H1 (cell line): ENCODE measurements around the gene MRTFA. TPM values are rescaled to one million over a fixed set of nuclear protein-coding genes. Genes with fewer than 3 reads are reported as not detected.

Experiments used
- CTCF ChIA-PET: fragments of 300-600 bp; sonication (Branson Sonifier 250); formaldehyde crosslinking; loops from one replicate; lab custom pipeline; 2021; ENCODE audit not compliant: partially characterized antibody; lab: Charles Lee
- POLR2A ChIA-PET: fragments of 300-600 bp; sonication (Branson Sonifier 250); formaldehyde crosslinking; loops from one replicate; lab custom pipeline; 2021; ENCODE audit warnings: inconsistent platforms; ENCODE audit not compliant: partially characterized antibody; lab: Charles Lee
- DNase-seq, 2 experiments: peaks; one replicate each; pipeline versions ENCODE4 v3.0.0 to v3.0.0-alpha.2; 2010 to 2022; ENCODE audit warnings: low spot score in 2 of 2, low read depth in 1 of 2, mixed read lengths in 1 of 2
- FAIRE-seq: peaks from 2 replicates; lab custom pipeline; 2011; peaks lifted over from hg19 to GRCh38; lab: Jason Lieb, UNC
- H2AFZ ChIP-seq: 2 replicates; pipeline ENCODE4 v1.8.1; 2012; ENCODE audit warnings: low read length, inconsistent platforms
- H2AK5ac ChIP-seq: 2 replicates; pipeline ENCODE4 v1.6.1; 2013; ENCODE audit warnings: low read depth, low read length
- H2BK120ac ChIP-seq: replicated peaks from 2 replicates; pipeline ENCODE3; 2013; ENCODE audit warnings: low read depth, low read length, inconsistent platforms
- H2BK12ac ChIP-seq: 2 replicates; pipeline ENCODE4 v1.6.1; 2013; ENCODE audit warnings: low read depth, low read length
- H2BK15ac ChIP-seq: 2 replicates; pipeline ENCODE4 v1.6.1; 2013; ENCODE audit warnings: low read length
- H2BK20ac ChIP-seq: 2 replicates; pipeline ENCODE4 v1.6.1; 2013; ENCODE audit warnings: low read length
- H2BK5ac ChIP-seq: 2 replicates; pipeline ENCODE4 v1.6.1; 2013; ENCODE audit warnings: low read depth, low read length
- H3K14ac ChIP-seq: 2 replicates; pipeline ENCODE4 v1.6.1; 2013; ENCODE audit warnings: inconsistent platforms; ENCODE audit not compliant: insufficient read length
- H3K18ac ChIP-seq: 2 replicates; pipeline ENCODE4 v1.6.1; 2013; ENCODE audit warnings: low read length; ENCODE audit errors: extremely low read depth
- H3K23ac ChIP-seq: 2 replicates; pipeline ENCODE4 v1.6.1; 2013; ENCODE audit warnings: inconsistent platforms; ENCODE audit not compliant: insufficient read length
- H3K23me2 ChIP-seq: 2 replicates; pipeline ENCODE4 v1.6.1; 2013; ENCODE audit warnings: low read depth, low read length
- H3K27ac ChIP-seq: 2 replicates; pipeline ENCODE4 v1.6.1; 2011; ENCODE audit warnings: low read depth, low read length, inconsistent platforms
- H3K27me3 ChIP-seq, 4 experiments: replicated peaks in 1 of 4; 1 replicate in 1 of 4; 2 replicates in 3 of 4; pipeline versions ENCODE4 v1.6.1 to v1.8.1; 2011 to 2013; ENCODE audit warnings: low read length in 3 of 4, mild to moderate bottlenecking in 3 of 4, inconsistent platforms in 2 of 4, mixed read lengths in 2 of 4, moderate library complexity in 1 of 4; ENCODE audit not compliant: control insufficient read depth in 3 of 4, insufficient read depth in 3 of 4; ENCODE audit errors: extremely low read depth in 1 of 4
- H3K36me3 ChIP-seq, 4 experiments: 2 replicates each; pipeline versions ENCODE4 v1.6.1 to v1.8.1; 2011 to 2013; ENCODE audit warnings: mild to moderate bottlenecking in 4 of 4, low read length in 3 of 4, moderate library complexity in 2 of 4, control low read depth in 1 of 4, inconsistent platforms in 1 of 4; ENCODE audit not compliant: insufficient read depth in 4 of 4, control insufficient read depth in 2 of 4
- H3K4ac ChIP-seq: replicated peaks from 2 replicates; pipeline ENCODE3; 2013; ENCODE audit warnings: low read length, low read depth, mixed read lengths, inconsistent platforms; ENCODE audit not compliant: insufficient read length
- H3K4me1 ChIP-seq, 4 experiments: replicated peaks in 1 of 4; 1 replicate in 1 of 4; 2 replicates in 3 of 4; pipeline versions ENCODE4 v1.6.1 to v1.8.1; 2011 to 2013; ENCODE audit warnings: low read length in 3 of 4, inconsistent platforms in 2 of 4, mixed read lengths in 1 of 4; ENCODE audit not compliant: insufficient read depth in 4 of 4, control insufficient read depth in 3 of 4
- H3K4me2 ChIP-seq, 2 experiments: 2 replicates each; pipeline versions ENCODE4 v1.6.1 to v1.8.1; 2011 to 2013; ENCODE audit warnings: low read depth in 2 of 2, low read length in 2 of 2, control low read depth in 1 of 2, inconsistent platforms in 1 of 2, mild to moderate bottlenecking in 1 of 2; ENCODE audit not compliant: insufficient read depth in 1 of 2
- H3K4me3 ChIP-seq, 4 experiments: fragments of 200-600, 300-600 bp in 1 of 4; sonication (generic), shearing (Covaris generic), sonication (Bioruptor Twin) in 1 of 4; 2 replicates each; pipeline versions ENCODE4 v1.5.1 to v1.8.1; 2011 to 2016; ENCODE audit warnings: low read length in 4 of 4, low read depth in 3 of 4, control low read depth in 2 of 4, inconsistent platforms in 2 of 4, mild to moderate bottlenecking in 2 of 4, mixed read lengths in 1 of 4, moderate library complexity in 1 of 4; ENCODE audit not compliant: insufficient read depth in 2 of 4; ENCODE audit errors: extremely low read depth in 1 of 4
- H3K56ac ChIP-seq: replicated peaks from 2 replicates; pipeline ENCODE3; 2013; ENCODE audit warnings: low read depth, mild to moderate bottlenecking, mixed read lengths, low read length, inconsistent platforms; ENCODE audit not compliant: insufficient read length
- H3K79me1 ChIP-seq: 2 replicates; pipeline ENCODE4 v1.6.1; 2013; ENCODE audit warnings: low read depth, low read length, control low read depth
- H3K79me2 ChIP-seq, 2 experiments: 2 replicates each; pipeline versions ENCODE4 v1.6.1 to v1.8.1; 2012 to 2013; ENCODE audit warnings: low read length in 2 of 2, mild to moderate bottlenecking in 2 of 2, inconsistent platforms in 1 of 2; ENCODE audit not compliant: insufficient read depth in 2 of 2, control insufficient read depth in 1 of 2
- H3K9ac ChIP-seq, 4 experiments: replicated peaks in 1 of 4; 1 replicate in 1 of 4; 2 replicates in 3 of 4; pipeline versions ENCODE4 v1.6.1 to v1.8.1; 2011 to 2013; ENCODE audit warnings: low read depth in 3 of 4, low read length in 3 of 4, control low read depth in 2 of 4, mild to moderate bottlenecking in 2 of 4, moderate library complexity in 2 of 4, inconsistent platforms in 1 of 4; ENCODE audit errors: extremely low read depth in 1 of 4
- H3K9me3 ChIP-seq, 2 experiments: 2 replicates each; pipeline versions ENCODE4 v1.6.1 to v1.8.1; 2012 to 2013; ENCODE audit warnings: mild to moderate bottlenecking in 2 of 2, moderate library complexity in 2 of 2, control low read depth in 1 of 2, inconsistent platforms in 1 of 2, low read depth in 1 of 2, low read length in 1 of 2, mixed read lengths in 1 of 2; ENCODE audit not compliant: insufficient read depth in 2 of 2
- H4K20me1 ChIP-seq, 2 experiments: replicated peaks in 1 of 2; 2 replicates each; pipeline versions ENCODE3 to v1.8.1; 2011 to 2013; ENCODE audit warnings: inconsistent platforms in 2 of 2, low read length in 2 of 2, mild to moderate bottlenecking in 1 of 2; ENCODE audit not compliant: insufficient read depth in 2 of 2, control insufficient read depth in 1 of 2
- H4K5ac ChIP-seq: 2 replicates; pipeline ENCODE4 v1.6.1; 2013; ENCODE audit warnings: low read length, low read depth, mixed read lengths, inconsistent platforms; ENCODE audit not compliant: insufficient read length
- H4K8ac ChIP-seq: 2 replicates; pipeline ENCODE4 v1.8.0; 2013; ENCODE audit warnings: mild to moderate bottlenecking, moderate library complexity, low read length, inconsistent platforms; ENCODE audit not compliant: insufficient read depth; ENCODE audit errors: extremely low read depth
- H4K91ac ChIP-seq: replicated peaks from 2 replicates; pipeline ENCODE3; 2013; ENCODE audit warnings: low read length, mixed read lengths, inconsistent platforms; ENCODE audit not compliant: insufficient read length
- ATF3 ChIP-seq: IDR thresholded peaks from 2 replicates; pipeline ENCODE4 v1.6.1; 2011; ENCODE audit warnings: low read depth, mild to moderate bottlenecking, low read length; ENCODE audit not compliant: insufficient read depth
- CHD2 ChIP-seq: IDR thresholded peaks from 2 replicates; pipeline ENCODE4 v1.6.1; 2012; ENCODE audit warnings: low read length, improper control_type of control experiment
- HDAC2 ChIP-seq, 2 experiments: fragments of 300-600 bp in 1 of 2; sonication (generic) in 1 of 2; IDR thresholded peaks; 2 replicates each; pipeline ENCODE4 v1.6.1; 2011 to 2012; ENCODE audit warnings: low read depth in 2 of 2, low read length in 2 of 2, mild to moderate bottlenecking in 2 of 2, moderate library complexity in 2 of 2, borderline replicate concordance in 1 of 2, inconsistent platforms in 1 of 2
- KDM5A ChIP-seq: fragments of 200-600 bp; IDR thresholded peaks from 2 replicates; pipeline ENCODE4 v1.7.1; 2012; ENCODE audit warnings: mild to moderate bottlenecking, low read length, inconsistent platforms, mixed read lengths
- RAD21 ChIP-seq, 2 experiments: IDR thresholded peaks in 1 of 2; conservative IDR thresholded peaks in 1 of 2; 2 replicates each; pipeline ENCODE4 v1.6.1; 2011; ENCODE audit warnings: low read depth in 2 of 2, low read length in 2 of 2, improper control_type of control experiment in 1 of 2, inconsistent platforms in 1 of 2, mild to moderate bottlenecking in 1 of 2, moderate library complexity in 1 of 2
- RFX5 ChIP-seq: IDR thresholded peaks from 2 replicates; pipeline ENCODE4 v1.6.1; 2011; ENCODE audit warnings: low read depth, low read length, improper control_type of control experiment, borderline replicate concordance
- SAP30 ChIP-seq: fragments of 300-600 bp; sonication (generic); IDR thresholded peaks from 2 replicates; pipeline ENCODE4 v1.7.1; 2012; ENCODE audit warnings: low read length, moderate library complexity, mild to moderate bottlenecking, inconsistent platforms; ENCODE audit not compliant: insufficient read depth, insufficient replicate concordance
- SIRT6 ChIP-seq: IDR thresholded peaks from one replicate; pipeline ENCODE4 v1.7.1; 2012; ENCODE audit warnings: low read length, inconsistent platforms
- WGBS, 2 experiments: shearing (Covaris generic) in 1 of 2; methylation state at CpG; one replicate each; pipeline versions ENCODE4 v1.1.6 to v1.1.7; 2013 to 2015; ENCODE audit warnings: low lambda C conversion rate in 2 of 2, mixed read lengths in 2 of 2, inconsistent platforms in 1 of 2, low coverage in 1 of 2, missing lambda C conversion rate in 1 of 2; ENCODE audit not compliant: insufficient replicate concordance in 2 of 2, insufficient coverage in 1 of 2, insufficient read length in 1 of 2; ENCODE audit errors: extremely low coverage in 1 of 2, missing lambda C conversion rate in 1 of 2; 5-methylcytosine and 5-hydroxymethylcytosine counted together
- polyA plus RNA-seq, 7 experiments: library from polyadenylated mRNA; depleted of rRNA in 3 of 7; stranded (reverse) in 5 of 7; unstranded in 2 of 7; fragments of >200 nt in 5 of 7; fragments of 200-250 nt in 2 of 7; gene quantifications; 1 replicate in 5 of 7; 2 replicates in 1 of 7; 4 replicates in 1 of 7; pipeline versions ENCODE4 v1.2.1 to v1.2.3, GENCODE V29; 2011 to 2013; ENCODE audit warnings: missing spikeins in 2 of 7, mixed read lengths in 2 of 7
- total RNA-seq: library from RNA; stranded (reverse); fragmentation: NEBNext Ultra II Directional; extraction: Animal tissue kit (Norgen Biotek cat#: 25700); gene quantifications from 2 replicates; pipeline ENCODE4 v1.2.1, GENCODE V29; 2021

The MRTFA gene
- total and polyA plus RNA-seq, 2 of the 8 experiments (the other 6 are each of a cell fraction or from before 2014, with no cell fraction given): 5.4 to 37.9 TPM

- no peaks in the 10 kb centered on the region for H4K20me1 ChIP-seq
- TF ChIP-seq KDM5A: no peak
- TF ChIP-seq HDAC2 (IDR thresholded peaks at IDR 0.05; ENCODE audit: borderline replicate concordance in 1 of 2, low read depth in 2 of 2, low read length in 2 of 2): no peak
- TF ChIP-seq SAP30: no peak
- TF ChIP-seq RFX5: no peak
- no peak for TF ChIP-seq RAD21 (IDR thresholded peaks at IDR 0.05 in 1 of 2, conservative IDR thresholded peaks at IDR 0.05 in 1 of 2; ENCODE audit: low read depth in 2 of 2, low read length in 2 of 2)
- no peak for TF ChIP-seq SIRT6
- TF ChIP-seq ATF3: no peak
- TF ChIP-seq CHD2: no peak
These were observed 64.6 kb downstream of the MRTFA start for GRCh38 chr22:40571887-40572286.

More at GRCh38 chr22:40571887-40572286, 64.6 kb downstream of the MRTFA start:
- Histone ChIP-seq H3K36me3 (peaks cover 0 to 13% (median 0%) of the 10 kb centered on the region in 4 experiments; a peak in 3 of 8 replicates), H4K91ac (no peak overlapping the region), H2BK5ac (no peak overlapping the region), H3K9me3 (peaks cover 16 to 21% of the 10 kb centered on the region in 2 experiments; a peak in 3 of 4 replicates), H2AK5ac (no peak overlapping the region), H2BK120ac (no peak overlapping the region), H3K14ac (no peak overlapping the region), H3K4me3 (no peak overlapping the region), H3K23me2 (no peaks in the 10 kb centered on the region), H4K5ac (no peak overlapping the region), H2BK20ac (no peak overlapping the region), H3K56ac (no peak overlapping the region), H3K4me2 (no peak overlapping the region), H3K4me1 (no peaks in the 10 kb centered on the region), H4K8ac (no peak overlapping the region), H3K18ac (no peak overlapping the region), H3K9ac (no peak overlapping the region), H3K4ac (no peak overlapping the region), H3K79me2 (peaks cover 0 to 20% of the 10 kb centered on the region in 2 experiments; a peak in 2 of 4 replicates), H2BK12ac (no peak overlapping the region), H3K27ac (no peak overlapping the region), H2AFZ (no peak overlapping the region), H3K27me3 (no peaks in the 10 kb centered on the region), H3K23ac (no peak overlapping the region), H3K79me1 (peaks cover 3% of the 10 kb centered on the region; the same call in 1 of the 2 replicates), H2BK15ac (no peak overlapping the region)
- ChIA-PET CTCF (interaction anchor here (1.2 kb wide), 1 partner anchor 47 kb away, joined by 3 read pairs; no protein-coding TSS in a partner anchor), POLR2A (no interaction called here)
- no peak for FAIRE-seq
- 91% methylated on average over 2 of the region's 3 CpGs; no CpG with 5 or more reads in 1 of the 2 experiments for WGBS, 2 experiments
- no peak for DNase-seq
